Measurements from ENCODE around the gene DNAAF3.

DNA sequence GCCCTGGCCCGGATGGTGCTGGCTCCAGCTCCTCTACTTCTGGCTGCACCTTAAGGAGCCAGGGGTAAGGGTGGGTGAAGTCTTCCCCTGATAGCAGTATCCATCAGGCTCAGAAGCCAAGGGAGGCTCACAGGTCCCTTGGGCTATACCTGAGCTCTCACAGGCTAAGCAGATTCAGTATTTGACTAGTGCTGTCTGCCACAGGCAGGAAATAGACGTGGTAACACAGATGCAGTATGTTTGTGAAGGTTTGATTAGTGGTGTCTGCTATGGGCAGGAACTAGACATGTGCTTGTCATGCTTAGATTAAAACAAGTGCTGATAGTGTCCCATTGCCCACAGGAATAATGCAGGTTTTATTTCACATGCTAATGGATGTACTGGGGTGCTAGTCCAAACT lies 9.7 kb upstream of the DNAAF3 start:
- TF ChIP-seq FOXP2 (optimal IDR thresholded peaks at IDR 0.05; ENCODE audit: control extremely low read depth, extremely low read length, insufficient read depth), result no peak
- no peak for TF ChIP-seq EZH2 (IDR thresholded peaks at IDR 0.05)

Data from SK-N-MC (cell line).